Endothelial cell of umbilical vein (primary cell): ENCODE data around the gene DGKD. TPM values are rescaled to one million over a fixed set of nuclear protein-coding genes. Genes with fewer than 3 reads are reported as not detected.

Source experiments
- BruUV-seq: library from RNA; stranded (reverse); fragments of 400-500 nt; replicated peaks from 2 replicates; lab custom pipeline; 2021; lab: Mats Ljungman, UMichigan
- CTCF ChIA-PET: fragments of 300-600, 350-600 bp; sonication (Branson Sonifier 250); formaldehyde crosslinking; loops from one replicate; lab custom pipeline; 2021; ENCODE audit warnings: antibody characterized with exemption, inconsistent platforms; lab: Charles Lee
- POLR2A ChIA-PET: fragments of 300-600, 350-600 bp; sonication (Branson Sonifier 250); formaldehyde crosslinking; loops from one replicate; lab custom pipeline; 2021; ENCODE audit warnings: antibody characterized with exemption, inconsistent platforms; lab: Charles Lee
- DNase-seq: peaks from one replicate; pipeline ENCODE4 v3.0.0-alpha.2; 2011; ENCODE audit warnings: low read depth, low spot score
- FAIRE-seq: peaks from 2 replicates; lab custom pipeline; 2011; peaks lifted over from hg19 to GRCh38; lab: Jason Lieb, UNC
- H2AFZ ChIP-seq: 2 replicates; pipeline ENCODE4 v1.6.0; 2012; ENCODE audit warnings: low read depth, low read length, control low read depth, inconsistent platforms
- H3K27ac ChIP-seq: 2 replicates; pipeline ENCODE4 v1.5.1; 2011; ENCODE audit warnings: low read depth, mild to moderate bottlenecking, control low read depth, low read length, moderate library complexity; ENCODE audit not compliant: insufficient read depth
- H3K27me3 ChIP-seq, 2 experiments: 2 replicates each; pipeline versions ENCODE4 v1.6.0 to v1.6.1; 2011; ENCODE audit warnings: low read length in 2 of 2, mixed read lengths in 1 of 2; ENCODE audit not compliant: control insufficient read depth in 2 of 2, insufficient read depth in 2 of 2
- H3K36me3 ChIP-seq, 2 experiments: 2 replicates in 1 of 2; 3 replicates in 1 of 2; pipeline ENCODE4 v1.5.1; 2011; ENCODE audit warnings: low read length in 2 of 2, mild to moderate bottlenecking in 1 of 2, moderate library complexity in 1 of 2; ENCODE audit not compliant: control insufficient read depth in 2 of 2, insufficient read depth in 2 of 2; ENCODE audit errors: extremely low read depth in 1 of 2
- H3K4me1 ChIP-seq: 3 replicates; pipeline ENCODE4 v1.5.1; 2011; ENCODE audit warnings: mild to moderate bottlenecking, low read length; ENCODE audit not compliant: control insufficient read depth, insufficient read depth; ENCODE audit errors: extremely low read depth
- H3K4me2 ChIP-seq: 2 replicates; pipeline ENCODE4 v1.6.1; 2011; ENCODE audit warnings: low read length, control low read depth, mixed read lengths; ENCODE audit not compliant: insufficient read depth
- H3K4me3 ChIP-seq, 3 experiments: fragments of 200-600 bp in 1 of 3; sonication (generic), shearing (Covaris generic) in 1 of 3; replicated peaks in 1 of 3; 2 replicates each; pipeline ENCODE4 v1.5.1; 2011 to 2016; ENCODE audit warnings: control low read depth in 3 of 3, low read length in 3 of 3, mild to moderate bottlenecking in 2 of 3, inconsistent platforms in 1 of 3, low read depth in 1 of 3, moderate library complexity in 1 of 3; ENCODE audit not compliant: insufficient read depth in 1 of 3
- H3K79me2 ChIP-seq: 2 replicates; pipeline ENCODE4 v1.6.0; 2012; ENCODE audit warnings: low read length, inconsistent platforms; ENCODE audit not compliant: control insufficient read depth, insufficient read depth
- H3K9ac ChIP-seq: replicated peaks from 2 replicates; pipeline ENCODE3; 2011; ENCODE audit warnings: low read length, control low read depth; ENCODE audit not compliant: insufficient read depth; ENCODE audit errors: extremely low read depth
- H3K9me1 ChIP-seq: replicated peaks from 3 replicates; pipeline ENCODE4 v1.6.0; 2011; ENCODE audit warnings: mild to moderate bottlenecking, low read length; ENCODE audit not compliant: control insufficient read depth, insufficient read depth; ENCODE audit errors: extremely low read depth
- H3K9me3 ChIP-seq: replicated peaks from 2 replicates; pipeline ENCODE4 v1.5.1; 2012; ENCODE audit warnings: low read length, inconsistent platforms; ENCODE audit not compliant: control insufficient read depth, insufficient read depth
- H4K20me1 ChIP-seq: replicated peaks from 2 replicates; pipeline ENCODE3; 2011; ENCODE audit warnings: mild to moderate bottlenecking, low read length; ENCODE audit not compliant: control insufficient read depth, insufficient read depth; ENCODE audit errors: extremely low read depth
- EZH2 ChIP-seq: IDR thresholded peaks from 2 replicates; pipeline ENCODE4 v1.6.1; 2012; ENCODE audit warnings: borderline replicate concordance, low read depth, mild to moderate bottlenecking, moderate library complexity, low read length, inconsistent platforms; ENCODE audit not compliant: severe bottlenecking
- FOS ChIP-seq: IDR thresholded peaks from 2 replicates; pipeline ENCODE4 v1.6.1; 2011; ENCODE audit warnings: mild to moderate bottlenecking, low read length, moderate library complexity, borderline replicate concordance; ENCODE audit not compliant: insufficient read depth
- GATA2 ChIP-seq: IDR thresholded peaks from 2 replicates; pipeline ENCODE4 v1.7.0; 2011; ENCODE audit warnings: low read depth, mild to moderate bottlenecking, moderate library complexity, mixed read lengths, low read length; ENCODE audit not compliant: insufficient read length, insufficient read depth
- JUN ChIP-seq: IDR thresholded peaks from 2 replicates; pipeline ENCODE4 v1.6.1; 2011; ENCODE audit warnings: borderline replicate concordance, low read depth; ENCODE audit not compliant: insufficient read length, insufficient read depth
- MYC ChIP-seq: IDR thresholded peaks from one replicate; pipeline ENCODE4 v1.6.1; 2011; ENCODE audit warnings: mild to moderate bottlenecking, low read depth, low read length
- POLR2A ChIP-seq: IDR thresholded peaks from 2 replicates; pipeline ENCODE4 v1.6.1; 2012; ENCODE audit warnings: low read depth, mild to moderate bottlenecking, control low read depth, low read length
- POLR2AphosphoS5 ChIP-seq: IDR thresholded peaks from 2 replicates; pipeline ENCODE4 v1.6.1; 2012; ENCODE audit warnings: low read depth, mild to moderate bottlenecking, control low read depth, low read length, moderate library complexity; ENCODE audit not compliant: insufficient read depth
- dilution Hi-C: fragments of 300-500 bp; cut with MboI; formaldehyde crosslinking; loops from one replicate; pipeline ENCODE4 v1.15.0; 2019; ENCODE audit warnings: low sequenced_read_pairs; ENCODE audit not compliant: extremely low pct_ligation_motif_present
- intact Hi-C: fragments of 100-400 bp; cut with micrococcal nuclease; formaldehyde crosslinking; loops from one replicate; pipeline ENCODE4 v1.10.0; 2022
- polyA plus RNA-seq, 4 experiments: library from polyadenylated mRNA; depleted of rRNA in 3 of 4; stranded (reverse) in 3 of 4; unstranded in 1 of 4; fragments of >200 nt; gene quantifications; 2 replicates each; pipeline versions ENCODE4 v1.2.1 to v1.2.3, GENCODE V29; 2011 to 2012; ENCODE audit warnings: missing spikeins in 1 of 4
- total RNA-seq: library from RNA; stranded (reverse); gene quantifications from 2 replicates; pipeline ENCODE4 v1.2.3, GENCODE V29; 2021
- TF ChIP-seq, protein P1 (sequence below): IDR thresholded peaks from 2 replicates; pipeline ENCODE4 v1.6.1; 2011; ENCODE audit not compliant: insufficient read depth, insufficient read length
- TF ChIP-seq, protein P2 (sequence below), 2 donors: IDR thresholded peaks; 1 replicate in 1 of 2; 2 replicates in 1 of 2; pipeline ENCODE4 v1.5.1; 2011; ENCODE audit warnings: low read length in 2 of 2, mild to moderate bottlenecking in 2 of 2, moderate library complexity in 2 of 2, control low read depth in 1 of 2, inconsistent platforms in 1 of 2, low read depth in 1 of 2; ENCODE audit not compliant: insufficient read depth in 1 of 2; ENCODE audit errors: extremely low read depth in 1 of 2

The DGKD gene
- total and polyA plus RNA-seq, 2 donors (not counting 3 experiments of a cell fraction or from before 2014, with no cell fraction given) = 10.8 to 36.6 TPM

DNA sequence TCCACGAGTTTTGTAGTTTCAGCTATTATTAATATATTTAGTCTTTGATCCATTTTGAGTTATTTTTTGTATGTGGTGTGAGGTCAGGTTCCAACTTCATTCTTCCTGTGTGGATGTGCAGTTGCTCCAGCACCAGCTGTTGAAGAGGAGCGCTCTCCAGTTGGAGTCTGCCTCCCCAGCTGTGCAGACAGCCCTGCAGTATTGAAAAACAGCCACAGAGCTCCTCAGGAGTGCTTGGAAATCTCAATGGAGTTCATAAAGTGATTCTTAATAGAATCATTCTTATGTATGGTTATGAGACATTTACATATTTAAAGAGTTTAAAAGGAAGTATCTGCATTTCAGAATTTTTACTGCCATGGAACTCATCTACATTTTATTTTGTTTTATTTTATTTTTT is 17.3 kb downstream of the DGKD start:
- Histone ChIP-seq H3K36me3 (no peaks in the 10 kb centered on the region), H3K27ac (no peak overlapping the region), H3K4me1 (no peaks in the 10 kb centered on the region), H3K9me1 (no peaks in the 10 kb centered on the region), H3K4me2 (no peak overlapping the region), H4K20me1 (no peaks in the 10 kb centered on the region), H2AFZ (no peak overlapping the region), H3K4me3 (no peak overlapping the region), H3K79me2 (no peaks in the 10 kb centered on the region), H3K9me3 (no peaks in the 10 kb centered on the region), H3K9ac (no peak overlapping the region), H3K27me3 (no peaks in the 10 kb centered on the region)
- TF ChIP-seq GATA2 = no peak
- TF ChIP-seq MYC = no peak
- TF ChIP-seq, protein P1, sequence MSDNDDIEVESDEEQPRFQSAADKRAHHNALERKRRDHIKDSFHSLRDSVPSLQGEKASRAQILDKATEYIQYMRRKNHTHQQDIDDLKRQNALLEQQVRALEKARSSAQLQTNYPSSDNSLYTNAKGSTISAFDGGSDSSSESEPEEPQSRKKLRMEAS = no peak
- no peak for TF ChIP-seq JUN
- no peak for TF ChIP-seq POLR2AphosphoS5
- TF ChIP-seq POLR2A = no peak
- no peak for TF ChIP-seq FOS
- no peak for TF ChIP-seq EZH2
- TF ChIP-seq, protein P2, sequence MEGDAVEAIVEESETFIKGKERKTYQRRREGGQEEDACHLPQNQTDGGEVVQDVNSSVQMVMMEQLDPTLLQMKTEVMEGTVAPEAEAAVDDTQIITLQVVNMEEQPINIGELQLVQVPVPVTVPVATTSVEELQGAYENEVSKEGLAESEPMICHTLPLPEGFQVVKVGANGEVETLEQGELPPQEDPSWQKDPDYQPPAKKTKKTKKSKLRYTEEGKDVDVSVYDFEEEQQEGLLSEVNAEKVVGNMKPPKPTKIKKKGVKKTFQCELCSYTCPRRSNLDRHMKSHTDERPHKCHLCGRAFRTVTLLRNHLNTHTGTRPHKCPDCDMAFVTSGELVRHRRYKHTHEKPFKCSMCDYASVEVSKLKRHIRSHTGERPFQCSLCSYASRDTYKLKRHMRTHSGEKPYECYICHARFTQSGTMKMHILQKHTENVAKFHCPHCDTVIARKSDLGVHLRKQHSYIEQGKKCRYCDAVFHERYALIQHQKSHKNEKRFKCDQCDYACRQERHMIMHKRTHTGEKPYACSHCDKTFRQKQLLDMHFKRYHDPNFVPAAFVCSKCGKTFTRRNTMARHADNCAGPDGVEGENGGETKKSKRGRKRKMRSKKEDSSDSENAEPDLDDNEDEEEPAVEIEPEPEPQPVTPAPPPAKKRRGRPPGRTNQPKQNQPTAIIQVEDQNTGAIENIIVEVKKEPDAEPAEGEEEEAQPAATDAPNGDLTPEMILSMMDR (IDR thresholded peaks at IDR 0.05; ENCODE audit: extremely low read depth in 1 of 2, insufficient read depth in 1 of 2, low read depth in 1 of 2, low read length in 2 of 2) = no peak
- dilution Hi-C loops (no loop called here), intact Hi-C loops (no loop called here)
- ChIA-PET POLR2A (no interaction called here), CTCF (interaction anchor here (1.2 to 1.3 kb wide), 2 partner anchors 12 to 72 kb away, joined by 3 read pairs; no protein-coding TSS in a partner anchor)
- no peak for FAIRE-seq
- no peak for DNase-seq
- no TSS peak for BruUV-seq
